Ovary (tissue), 3 donors: ENCODE measurements around the gene GTF3C4.

Experiments used
- CTCF ChIP-seq, 3 donors: fragments of 450-650 bp in 2 of 3; fragments of 200-600 bp in 1 of 3; IDR thresholded peaks; one replicate each; pipeline versions ENCODE4 v1.5.1 to v1.8.0; 2016 to 2022; ENCODE audit warnings: antibody characterized with exemption in 3 of 3, mild to moderate bottlenecking in 1 of 3
- EP300 ChIP-seq: sonication (generic); formaldehyde crosslinking; IDR thresholded peaks from one replicate; pipeline ENCODE4 v1.6.1; 2017; ENCODE audit warnings: antibody characterized with exemption
- POLR2A ChIP-seq: fragments of 450-650 bp; IDR thresholded peaks from one replicate; pipeline ENCODE4 v1.6.1; 2017; ENCODE audit warnings: antibody characterized with exemption, mild to moderate bottlenecking, moderate library complexity
- donor health status: DM: no; HTN: no; CAD: no.

GRCh38 chr9:132651259-132651658 lies 19.0 kb upstream of the GTF3C4 start:
- TF ChIP-seq EP300, result no peak
- TF ChIP-seq CTCF (IDR thresholded peaks at IDR 0.05), result no peak
- no peak for TF ChIP-seq POLR2A
